NCI-H1436 treated with DMSO at 0.1 percent for 48 hours (cell line): Measurements from ENCODE around the gene SUSD4.

Experiments
- DNase-seq: peaks from one replicate; lab custom pipeline; 2025; lab: John Stamatoyannopoulos, UW

Gene SUSD4

DNA sequence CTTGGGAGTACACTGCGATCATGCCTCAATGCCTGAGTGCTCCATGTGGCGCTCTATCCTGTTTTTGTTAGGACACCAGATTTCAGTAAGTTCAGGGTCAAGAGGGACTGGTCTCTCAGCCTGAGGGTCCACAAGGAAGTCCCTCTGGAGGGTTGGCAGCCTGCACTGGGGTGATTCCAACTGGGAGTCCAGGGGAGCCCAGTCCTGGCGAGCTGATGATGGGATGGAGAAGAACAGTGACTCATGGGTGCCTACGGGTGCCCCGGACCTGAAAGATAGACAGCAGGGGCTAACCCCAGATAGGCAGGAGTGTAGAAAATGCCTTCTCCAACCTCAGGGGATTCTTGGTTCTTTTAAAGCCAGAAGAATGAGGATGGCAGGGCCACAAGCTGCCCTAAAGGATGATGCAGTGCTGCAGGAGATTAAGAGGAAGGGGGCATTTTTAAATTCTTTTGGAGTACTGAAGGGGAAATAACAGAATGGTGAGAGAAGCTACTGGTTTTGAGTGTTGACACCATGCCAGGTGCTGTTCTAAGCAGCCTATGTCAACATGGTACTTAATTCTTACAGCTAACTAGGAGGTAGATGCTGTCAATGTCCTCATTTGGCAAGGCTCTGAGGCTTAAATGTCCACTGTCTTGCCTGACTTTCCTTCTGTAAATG, 152.5 kb downstream of the SUSD4 start:
- DNase-seq, result no peak

DNA sequence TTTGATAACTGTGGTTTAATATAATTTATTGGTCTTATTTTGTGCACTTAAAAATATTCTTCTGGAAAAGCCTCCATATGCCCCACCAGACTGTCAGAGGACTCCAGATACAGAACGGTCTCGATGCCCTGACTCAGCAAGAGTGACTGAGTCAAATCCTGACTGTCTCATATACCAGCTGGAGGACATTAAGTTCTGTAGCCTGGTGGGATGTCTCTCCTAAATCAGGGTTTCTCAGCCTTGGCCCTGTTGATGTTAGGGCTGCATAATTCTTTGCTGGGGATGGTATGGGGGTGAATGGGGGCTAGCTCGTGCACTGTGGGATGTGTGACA, 153.2 kb downstream of the SUSD4 start:
- no peak for DNase-seq

GRCh38 chr1:223209992-223210787, 153.8 kb downstream of the SUSD4 start:
- no peak for DNase-seq

GRCh38 chr1:223209293-223209898, 154.6 kb downstream of the SUSD4 start:
- DNase-seq, result no peak

DNA sequence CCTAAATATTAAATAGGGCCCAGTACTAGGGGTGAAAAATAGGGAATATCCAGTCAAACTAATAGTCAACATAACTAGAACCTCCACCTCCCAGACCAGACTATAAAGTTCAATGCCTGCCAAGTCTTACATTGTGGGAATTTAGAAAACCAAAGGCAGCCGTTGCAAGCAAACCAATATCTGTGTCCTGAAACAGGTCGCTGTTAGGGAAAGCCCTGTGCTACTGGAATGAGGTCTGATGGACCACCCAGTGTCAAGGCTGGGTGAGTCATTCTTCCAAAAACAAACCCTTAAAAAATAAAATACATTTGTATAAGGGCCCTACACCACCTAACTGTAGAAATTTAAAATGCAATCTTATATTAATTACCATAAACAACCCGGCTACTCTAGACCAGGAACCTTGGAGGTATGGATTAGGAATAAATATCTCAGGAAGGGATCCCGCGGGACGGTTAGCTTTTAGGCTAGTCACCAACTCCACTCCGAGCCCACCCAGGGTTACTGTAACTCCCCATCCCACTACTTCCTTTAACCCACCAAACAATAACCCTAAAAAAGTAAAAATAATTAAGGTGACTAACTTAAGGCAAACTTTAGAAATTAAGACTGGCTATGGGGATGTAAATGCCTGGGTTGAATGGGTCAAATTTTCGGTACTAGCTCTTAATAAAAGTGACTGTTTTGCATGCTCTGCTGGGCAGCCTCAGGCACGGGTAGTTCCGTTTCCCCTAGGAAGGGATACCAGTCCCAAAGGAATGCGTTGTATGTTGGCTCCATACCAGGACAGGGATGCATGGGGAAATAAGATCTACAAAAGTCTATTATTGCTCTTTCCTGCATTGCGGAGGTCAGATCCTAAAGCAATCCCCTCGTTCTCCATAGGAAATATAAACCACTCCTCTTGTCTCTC, 155.6 kb downstream of the SUSD4 start:
- no peak for DNase-seq

DNA sequence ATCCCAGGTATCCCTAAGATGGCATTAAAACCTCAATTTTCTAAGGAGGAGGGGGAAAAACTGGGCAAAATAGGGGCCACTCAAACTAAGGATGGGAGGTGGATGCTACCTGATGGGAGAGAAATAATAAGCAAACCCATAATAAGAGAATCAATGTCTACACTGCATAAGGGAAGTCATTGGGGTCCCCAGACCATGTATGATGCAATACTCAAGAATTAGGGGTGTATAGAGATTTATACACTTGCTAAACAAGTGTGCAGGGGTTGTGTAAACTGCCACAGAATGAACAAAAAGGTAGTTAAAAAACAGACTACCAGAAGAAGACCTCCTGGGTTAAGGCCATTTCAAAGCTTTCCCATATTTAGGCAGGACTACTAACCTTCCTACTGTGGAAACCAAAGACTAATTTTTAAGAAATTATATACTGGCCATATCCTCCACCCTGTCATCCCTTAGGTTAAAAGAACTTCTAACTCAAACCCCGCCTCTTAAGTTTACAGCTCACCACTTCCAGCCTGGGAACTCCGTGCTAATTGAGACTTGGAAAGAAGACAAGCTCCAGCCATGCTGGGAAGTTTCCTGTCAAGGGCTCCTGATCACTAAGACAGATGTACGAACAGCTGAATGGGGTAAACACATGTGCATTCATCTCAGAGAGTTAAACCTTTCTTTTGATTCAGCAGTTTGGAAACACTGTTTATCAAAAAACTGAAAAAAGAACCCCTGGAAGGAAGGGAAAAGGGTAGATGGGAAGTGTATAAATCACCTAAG, 156.5 kb downstream of the SUSD4 start:
- DNase-seq, result no peak

GRCh38 chr1:223204424-223204823, 159.6 kb downstream of the SUSD4 start:
- DNase-seq, result no peak

- DNase-seq, result no peak
These were observed 160.3 kb downstream of the SUSD4 start for GRCh38 chr1:223203694-223204093.

GRCh38 chr1:223203034-223203408, 161.0 kb downstream of the SUSD4 start:
- no peak for DNase-seq

GRCh38 chr1:223202376-223203033, 161.5 kb downstream of the SUSD4 start:
- DNase-seq, result no peak

GRCh38 chr1:223201967-223202366, 162.0 kb downstream of the SUSD4 start:
- no peak for DNase-seq

- no peak for DNase-seq
These were observed 163.1 kb downstream of the SUSD4 start for GRCh38 chr1:223200903-223201302.

GRCh38 chr1:223199094-223199647, 164.8 kb downstream of the SUSD4 start:
- no peak for DNase-seq

- no peak for DNase-seq
These were observed 165.4 kb downstream of the SUSD4 start for GRCh38 chr1:223198628-223198965.

- DNase-seq, result no peak
These were observed 165.9 kb downstream of the SUSD4 start for GRCh38 chr1:223197923-223198627.

DNA sequence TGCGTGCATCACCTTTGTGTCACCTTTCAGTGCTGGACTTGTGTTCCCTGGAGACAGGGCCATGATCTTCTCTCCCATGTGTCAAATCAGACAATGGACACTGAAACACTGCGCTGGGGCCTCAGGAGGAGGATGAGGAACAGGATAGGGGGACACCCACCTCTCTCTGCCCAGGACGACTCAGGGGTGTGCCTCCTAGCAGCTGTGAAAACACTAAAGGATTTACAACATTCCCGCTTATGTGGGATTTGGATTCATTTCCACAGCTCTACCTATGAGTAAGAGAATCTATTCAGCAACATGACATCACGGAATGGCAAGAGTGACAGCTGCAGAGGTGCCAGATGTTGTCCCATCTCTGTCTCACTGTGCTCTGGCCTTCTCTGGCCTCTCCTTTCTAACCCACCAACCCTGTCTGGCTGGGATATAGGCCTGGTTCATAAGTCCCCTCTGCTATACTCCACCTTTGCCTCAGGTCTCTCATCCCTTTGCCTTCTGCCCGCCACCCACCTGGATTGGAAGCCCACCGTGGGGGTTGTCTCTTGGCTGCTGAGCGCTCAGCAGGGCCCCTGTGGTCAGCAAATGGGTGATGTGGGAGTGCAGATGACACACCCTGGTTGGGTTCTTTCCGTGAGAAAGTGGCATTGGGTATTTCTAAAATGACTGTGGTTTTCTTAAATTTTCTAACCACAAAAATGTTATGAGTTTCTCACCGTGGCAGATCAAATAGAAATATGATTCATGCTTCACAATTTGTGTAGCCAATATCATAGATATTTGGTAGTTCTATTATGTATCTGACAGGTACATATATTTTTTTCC, 173.9 kb downstream of the SUSD4 start:
- DNase-seq, result no peak

GRCh38 chr1:223189525-223189902, 174.5 kb downstream of the SUSD4 start:
- no peak for DNase-seq

DNA sequence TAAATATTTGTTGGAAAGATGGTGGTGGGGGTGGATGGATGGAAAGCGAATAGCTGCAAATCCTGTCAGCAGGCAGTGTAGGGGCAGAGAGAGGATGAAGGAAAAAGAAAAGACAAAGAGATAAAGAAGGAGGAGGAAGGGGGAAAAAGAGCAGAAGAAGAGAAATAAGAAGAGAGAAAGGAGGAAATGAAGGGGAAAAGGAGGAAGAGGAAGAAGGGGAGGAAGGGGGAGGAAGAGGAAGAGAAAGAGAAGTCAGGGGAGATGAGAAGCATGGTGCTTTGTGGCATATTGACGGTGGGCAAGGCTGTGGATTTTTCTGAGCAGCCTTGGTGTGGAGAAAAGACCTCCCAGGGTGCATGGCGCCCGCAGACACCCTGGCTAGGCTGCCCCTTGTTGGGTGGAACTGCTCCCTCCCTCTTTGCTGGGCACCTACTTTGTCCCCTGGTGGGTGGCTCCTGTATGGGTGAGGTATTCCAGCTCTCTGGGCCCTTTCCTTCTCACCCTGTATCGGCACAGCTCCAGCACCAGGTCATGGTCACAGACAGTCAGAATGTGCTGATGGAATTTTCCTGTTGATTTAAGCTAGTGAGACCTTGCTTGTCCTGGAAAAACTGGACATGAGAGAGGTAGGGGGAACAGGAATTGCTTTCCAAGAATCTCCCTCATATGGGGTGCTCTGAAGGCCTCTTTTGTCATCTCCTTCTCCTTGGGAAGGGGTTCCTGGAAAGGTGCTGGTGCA, 175.2 kb downstream of the SUSD4 start:
- no peak for DNase-seq

- no peak for DNase-seq
These were observed 177.2 kb downstream of the SUSD4 start for GRCh38 chr1:223186800-223187199.
